Muscle layer of duodenum (tissue), 2 donors: Measurements from ENCODE around the gene HPSE2.

Experiments
- H3K27ac ChIP-seq: one replicate; pipeline ENCODE4 v1.7.0; 2013; ENCODE audit warnings: mild to moderate bottlenecking, low read length
- H3K27me3 ChIP-seq: one replicate; pipeline ENCODE4 v1.7.0; 2013; ENCODE audit warnings: low read depth, mild to moderate bottlenecking, control low read depth, low read length
- H3K36me3 ChIP-seq, 2 donors: one replicate each; pipeline ENCODE4 v1.7.0; 2013; ENCODE audit warnings: low read length in 2 of 2, control low read depth in 1 of 2, mild to moderate bottlenecking in 1 of 2; ENCODE audit not compliant: insufficient read depth in 2 of 2, control insufficient read depth in 1 of 2
- H3K4me1 ChIP-seq, 2 donors: one replicate each; pipeline ENCODE4 v1.7.0; 2013; ENCODE audit warnings: low read length in 2 of 2, mild to moderate bottlenecking in 2 of 2, control low read depth in 1 of 2, moderate library complexity in 1 of 2; ENCODE audit not compliant: insufficient read depth in 2 of 2, control insufficient read depth in 1 of 2
- H3K4me3 ChIP-seq, 2 donors: one replicate each; pipeline ENCODE4 v1.7.0; 2013; ENCODE audit warnings: low read length in 2 of 2, low read depth in 1 of 2, mild to moderate bottlenecking in 1 of 2
- H3K9me3 ChIP-seq, 2 donors: one replicate each; pipeline ENCODE4 v1.7.0; 2013; ENCODE audit warnings: low read length in 2 of 2, control low read depth in 1 of 2, mild to moderate bottlenecking in 1 of 2; ENCODE audit not compliant: control insufficient read depth in 1 of 2
- donor health status: healthy.

HPSE2 gene

GRCh38 chr10:98435178-98435577 lies 800.5 kb downstream of the HPSE2 start:
- Histone ChIP-seq H3K9me3 (peaks cover 0 to 9% of the 10 kb centered on the region in 2 donors), H3K36me3 (peaks cover 39 to 85% of the 10 kb centered on the region in 2 donors), H3K4me3 (no peak overlapping the region), H3K27me3 (no peaks in the 10 kb centered on the region), H3K27ac (no peak overlapping the region), H3K4me1 (no peaks in the 10 kb centered on the region)

- Histone ChIP-seq H3K9me3 (peaks cover 0 to 9% of the 10 kb centered on the region in 2 donors), H3K4me1 (no peaks in the 10 kb centered on the region), H3K27ac (no peak overlapping the region), H3K4me3 (no peak overlapping the region), H3K36me3 (peaks cover 42 to 92% of the 10 kb centered on the region in 2 donors), H3K27me3 (no peaks in the 10 kb centered on the region)
These were observed 801.5 kb downstream of the HPSE2 start for GRCh38 chr10:98433881-98434732.

GRCh38 chr10:98433371-98433770 lies 802.3 kb downstream of the HPSE2 start:
- H3K9me3 ChIP-seq = peaks cover 0 to 9% of the 10 kb centered on the region in 2 donors
- no peaks in the 10 kb centered on the region for H3K4me1 ChIP-seq
- no peaks in the 10 kb centered on the region for H3K27me3 ChIP-seq
- H3K36me3 ChIP-seq = peaks cover 44 to 90% of the 10 kb centered on the region in 2 donors
- no peak overlapping the region for H3K27ac ChIP-seq
- no peak overlapping the region for H3K4me3 ChIP-seq

- Histone ChIP-seq H3K27ac (no peak overlapping the region), H3K4me1 (no peaks in the 10 kb centered on the region), H3K36me3 (peaks cover 50 to 90% of the 10 kb centered on the region in 2 donors), H3K9me3 (peaks cover 0 to 9% of the 10 kb centered on the region in 2 donors), H3K4me3 (no peak overlapping the region), H3K27me3 (no peaks in the 10 kb centered on the region)
These were observed 803.3 kb downstream of the HPSE2 start for GRCh38 chr10:98432330-98432729.

GRCh38 chr10:98431016-98431415 lies 804.6 kb downstream of the HPSE2 start:
- Histone ChIP-seq H3K4me1 (no peaks in the 10 kb centered on the region), H3K27ac (no peak overlapping the region), H3K36me3 (peaks cover 50 to 84% of the 10 kb centered on the region in 2 donors), H3K4me3 (no peak overlapping the region), H3K9me3 (peaks cover 0 to 9% of the 10 kb centered on the region in 2 donors), H3K27me3 (no peaks in the 10 kb centered on the region)

GRCh38 chr10:98430427-98430826 lies 805.2 kb downstream of the HPSE2 start:
- Histone ChIP-seq H3K27ac (no peak overlapping the region), H3K4me1 (no peaks in the 10 kb centered on the region), H3K9me3 (peaks cover 0 to 9% of the 10 kb centered on the region in 2 donors), H3K36me3 (peaks cover 46 to 84% of the 10 kb centered on the region in 2 donors), H3K27me3 (no peaks in the 10 kb centered on the region), H3K4me3 (no peak overlapping the region)

- peaks cover 37 to 78% of the 10 kb centered on the region in 2 donors for H3K36me3 ChIP-seq
- no peaks in the 10 kb centered on the region for H3K27me3 ChIP-seq
- H3K27ac ChIP-seq = no peak overlapping the region
- no peaks in the 10 kb centered on the region for H3K4me1 ChIP-seq
- peaks cover 0 to 9% of the 10 kb centered on the region in 2 donors for H3K9me3 ChIP-seq
- H3K4me3 ChIP-seq = no peak overlapping the region
These were observed 806.2 kb downstream of the HPSE2 start for GRCh38 chr10:98429320-98430072.

GRCh38 chr10:98427011-98427515 lies 808.6 kb downstream of the HPSE2 start:
- Histone ChIP-seq H3K36me3 (peaks cover 38 to 72% of the 10 kb centered on the region in 2 donors), H3K4me3 (no peak overlapping the region), H3K27me3 (no peaks in the 10 kb centered on the region), H3K27ac (no peak overlapping the region), H3K9me3 (peaks cover 0 to 1% of the 10 kb centered on the region in 2 donors), H3K4me1 (no peaks in the 10 kb centered on the region)

- no peak overlapping the region for H3K27ac ChIP-seq
- H3K4me1 ChIP-seq = no peaks in the 10 kb centered on the region
- H3K9me3 ChIP-seq = no peaks in the 10 kb centered on the region
- peaks cover 37 to 59% of the 10 kb centered on the region in 2 donors for H3K36me3 ChIP-seq
- no peak overlapping the region for H3K4me3 ChIP-seq
- no peaks in the 10 kb centered on the region for H3K27me3 ChIP-seq
These were observed 809.9 kb downstream of the HPSE2 start for GRCh38 chr10:98425511-98426352.

- H3K4me3 ChIP-seq = no peak overlapping the region
These were observed 811.1 kb downstream of the HPSE2 start for GRCh38 chr10:98424295-98425254.

More at GRCh38 chr10:98424295-98425254, 811.1 kb downstream of the HPSE2 start:
- Histone ChIP-seq H3K27me3 (no peaks in the 10 kb centered on the region), H3K9me3 (no peaks in the 10 kb centered on the region), H3K27ac (no peak overlapping the region), H3K36me3 (peaks cover 35 to 53% of the 10 kb centered on the region in 2 donors), H3K4me1 (no peaks in the 10 kb centered on the region)
